OCI-LY1 (cell line): ENCODE data around the gene AZU1.

Experiments used
- CTCF ChIP-seq: fragments of 200-600 bp; sonication (generic), shearing (Covaris generic); IDR thresholded peaks from 2 replicates; pipeline ENCODE4 v1.5.1; 2017; ENCODE audit warnings: mild to moderate bottlenecking, antibody characterized with exemption, low read length, moderate library complexity, mixed read lengths
- EZH2 ChIP-seq: fragments of 200-600 bp; sonication (generic), shearing (Covaris generic); IDR thresholded peaks from 2 replicates; pipeline ENCODE4 v1.8.0; 2017; ENCODE audit warnings: borderline replicate concordance, mixed run types, mild to moderate bottlenecking, antibody characterized with exemption, low read length, moderate library complexity, mixed read lengths

GRCh38 chr19:806815-807421 is 20.7 kb upstream of the AZU1 start:
- TF ChIP-seq CTCF = no peak
- no peak for TF ChIP-seq EZH2
